HG03159 (cell line): Measurements from ENCODE around the gene KLHL13.
"Not testable (repeated sequence)": the region's sequence is repeated elsewhere in the genome, so short reads cannot be mapped to it uniquely, and the experiment has no call there.

Experiments
- ATAC-seq: cut with Tn5 transposase; IDR thresholded peaks from one replicate; pipeline ENCODE4 v1.9.1; 2021; ENCODE audit warnings: mild to moderate bottlenecking, moderate library complexity; ENCODE audit not compliant: unreplicated experiment

Gene KLHL13

DNA sequence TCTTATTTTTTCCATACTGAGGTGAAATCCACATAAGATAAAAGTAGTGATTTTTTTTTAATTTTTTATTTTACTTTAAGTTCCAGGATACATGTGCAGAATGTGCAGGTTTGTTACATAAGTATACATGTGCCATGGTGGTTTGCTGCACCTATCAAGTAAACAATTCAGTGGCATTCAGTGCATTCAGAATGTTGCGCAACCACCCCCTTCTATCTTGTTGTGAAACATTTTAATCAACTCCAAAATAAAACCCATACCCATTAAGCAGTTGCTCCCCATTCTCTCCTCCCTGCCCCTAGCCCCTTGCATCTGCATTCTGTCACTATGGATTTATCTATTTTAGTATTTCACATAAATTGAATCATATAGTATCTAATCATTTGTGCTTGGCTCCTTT is 121.2 kb downstream of the KLHL13 start:
- no peak for ATAC-seq

DNA sequence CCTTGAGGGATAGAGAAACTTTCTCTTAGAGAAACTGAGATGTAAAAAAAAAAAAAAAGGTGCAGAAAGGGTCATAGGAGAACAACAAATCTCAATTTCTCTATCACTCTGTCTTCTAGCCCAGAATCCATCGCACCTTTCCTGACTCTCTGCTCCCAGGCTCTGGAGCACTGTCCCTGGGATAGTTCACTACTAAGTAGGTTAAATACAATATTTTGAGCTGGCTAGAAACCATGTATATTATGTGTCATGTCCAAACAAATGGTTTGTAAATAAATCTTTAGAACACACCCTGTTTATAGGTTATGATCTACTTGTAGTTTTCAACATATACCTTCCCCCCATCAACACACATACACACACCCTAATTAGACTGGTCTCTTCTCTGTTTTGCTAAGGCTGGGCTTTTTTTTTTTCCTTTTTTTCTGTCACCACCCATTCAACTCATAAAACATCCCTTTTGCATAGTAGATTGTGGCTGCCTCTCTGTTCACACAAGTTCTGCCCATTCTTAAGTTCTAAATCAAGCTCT is 124.4 kb downstream of the KLHL13 start:
- no peak for ATAC-seq

DNA sequence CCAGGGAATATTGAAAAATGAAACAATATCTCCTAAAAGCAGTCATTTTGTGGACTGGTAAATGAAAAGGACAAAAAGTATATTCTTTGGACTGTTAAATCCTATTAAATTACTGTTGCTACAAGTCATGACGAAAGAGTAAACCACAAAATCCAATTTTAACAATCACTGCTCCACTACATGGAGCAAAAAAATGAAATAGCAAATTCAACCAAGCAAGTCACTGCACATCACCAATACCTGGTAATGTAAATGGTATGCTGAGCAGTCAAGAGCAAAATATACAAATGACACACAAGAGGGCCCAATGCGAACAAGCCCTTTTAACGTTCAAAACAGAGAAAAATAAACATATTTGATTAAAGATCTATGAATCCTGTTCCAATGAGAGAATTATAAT is 126.2 kb downstream of the KLHL13 start:
- no peak for ATAC-seq

DNA sequence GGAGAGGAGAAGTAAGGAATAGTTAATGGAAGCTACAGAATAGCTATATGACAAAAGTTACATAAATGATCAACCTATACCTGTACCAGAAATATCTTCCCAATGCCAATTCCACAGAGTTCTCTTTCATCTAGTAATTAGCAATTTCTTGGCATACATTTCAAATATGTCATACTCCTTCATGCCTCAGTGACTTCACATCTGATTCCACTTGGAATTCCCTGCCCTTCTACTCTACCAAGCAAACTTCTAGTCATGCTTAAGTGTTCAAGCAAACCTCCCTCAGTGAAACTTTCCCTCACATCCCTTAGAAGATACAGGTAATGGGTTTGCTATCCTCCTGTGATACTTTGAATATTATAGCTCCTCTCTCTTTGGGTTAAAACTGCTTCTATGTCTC is 127.1 kb downstream of the KLHL13 start:
- no peak for ATAC-seq

DNA sequence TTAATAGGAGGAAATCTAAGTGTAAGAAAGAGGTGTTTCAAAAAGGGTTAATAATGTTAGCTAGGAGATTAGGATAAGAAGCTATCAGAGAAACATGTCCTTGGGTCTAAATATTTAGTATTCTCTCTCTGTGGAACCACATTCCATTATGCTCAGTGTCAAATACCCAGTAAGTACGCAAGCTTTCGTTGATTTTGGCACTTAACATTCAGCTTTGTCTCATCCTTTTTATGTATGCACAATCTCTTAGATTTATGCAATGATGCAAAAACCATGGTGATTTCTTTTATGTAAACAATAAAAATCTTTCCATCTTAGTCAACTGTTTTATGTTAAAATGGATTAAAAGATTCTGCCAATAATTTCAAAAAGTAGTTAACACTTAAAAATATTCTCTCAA is 129.2 kb downstream of the KLHL13 start:
- ATAC-seq = no peak

DNA sequence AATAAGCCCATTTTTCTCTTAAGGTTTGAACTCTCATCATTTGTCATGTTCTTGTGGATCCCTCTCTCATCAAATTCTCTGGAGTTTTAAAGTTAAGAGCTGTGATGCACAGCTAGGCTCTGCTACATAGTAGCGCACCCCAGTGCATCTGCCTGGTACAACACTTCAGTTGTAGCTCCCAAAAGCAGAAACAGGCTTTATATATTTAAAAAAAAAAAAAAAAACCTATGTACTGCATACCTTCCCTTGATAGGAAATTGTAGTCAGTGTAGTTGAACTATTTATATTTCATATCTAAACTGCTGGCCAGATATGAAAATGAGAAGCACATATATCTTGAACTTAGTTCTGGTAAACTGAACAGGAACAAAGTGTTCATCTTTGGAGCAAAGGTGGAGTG is 131.4 kb downstream of the KLHL13 start:
- ATAC-seq = no peak

DNA sequence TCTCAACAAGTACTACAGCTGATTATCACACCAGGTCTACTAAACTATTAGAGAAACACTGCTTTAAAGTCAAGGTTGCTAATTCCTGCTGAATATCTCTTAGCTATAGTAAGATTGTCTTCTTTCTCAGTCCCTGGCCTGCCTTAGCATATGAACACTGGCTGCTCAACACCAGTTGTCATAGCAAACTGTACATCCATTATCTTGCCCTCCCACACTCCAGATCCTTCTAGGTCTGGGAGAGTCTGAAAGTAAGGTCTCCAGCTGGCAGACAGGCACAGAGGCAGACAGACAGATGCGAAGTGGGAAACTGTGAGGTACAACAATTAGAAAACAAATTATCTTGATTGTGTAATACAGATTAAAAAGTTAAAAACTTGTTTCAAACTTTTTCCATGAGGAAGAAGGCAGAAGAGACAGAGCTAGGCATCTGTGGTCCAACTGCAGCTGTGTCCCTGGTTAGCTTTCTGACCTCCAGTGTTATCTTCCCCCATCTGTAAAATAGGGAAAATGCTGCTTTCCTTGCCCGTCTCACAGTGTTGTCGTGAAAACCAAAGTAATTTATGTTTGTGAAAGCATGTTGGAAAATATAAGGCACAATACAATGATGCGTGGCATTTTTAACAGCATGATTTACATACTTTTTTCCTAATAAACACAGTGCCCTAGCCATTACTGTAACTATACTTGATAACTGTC is 133.8 kb downstream of the KLHL13 start:
- ATAC-seq = no peak

DNA sequence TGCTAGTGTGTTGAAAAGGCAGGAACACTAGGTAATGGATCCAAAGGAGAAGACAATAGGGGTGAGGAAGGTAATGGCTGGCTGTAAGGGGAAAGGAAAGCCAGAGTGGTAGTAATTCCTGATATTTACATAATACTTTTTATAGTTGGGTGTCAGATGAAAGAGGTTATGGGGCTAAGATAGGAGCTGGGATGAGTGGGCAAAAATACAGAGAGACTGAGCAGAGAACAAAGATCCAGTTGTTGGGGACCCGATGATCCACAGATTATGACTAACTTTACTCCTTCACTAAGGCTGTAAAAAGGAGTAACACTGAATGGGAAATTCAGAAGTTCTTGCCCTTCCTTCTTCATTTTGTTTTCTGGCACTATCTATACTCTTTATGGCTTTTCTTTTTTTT is 138.2 kb downstream of the KLHL13 start:
- ATAC-seq = no peak

DNA sequence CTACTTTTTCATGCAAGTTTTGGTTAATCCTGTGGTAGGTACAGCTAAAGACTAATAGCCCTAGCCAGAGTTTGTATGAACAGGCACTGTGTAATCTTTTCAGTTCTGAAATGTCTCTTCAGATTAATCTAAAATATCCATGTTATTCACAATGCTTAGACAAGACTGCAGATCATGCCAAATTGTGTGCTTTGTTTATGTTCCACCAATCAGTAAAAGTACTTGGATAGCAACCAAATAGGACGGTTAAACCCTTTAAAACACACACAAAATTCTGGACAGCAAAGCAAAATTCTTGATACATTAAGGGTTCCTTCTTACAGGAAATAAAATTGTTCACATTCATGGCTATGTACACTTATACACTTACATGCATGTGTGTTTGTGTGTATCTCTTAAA is 139.1 kb downstream of the KLHL13 start:
- ATAC-seq = no peak

DNA sequence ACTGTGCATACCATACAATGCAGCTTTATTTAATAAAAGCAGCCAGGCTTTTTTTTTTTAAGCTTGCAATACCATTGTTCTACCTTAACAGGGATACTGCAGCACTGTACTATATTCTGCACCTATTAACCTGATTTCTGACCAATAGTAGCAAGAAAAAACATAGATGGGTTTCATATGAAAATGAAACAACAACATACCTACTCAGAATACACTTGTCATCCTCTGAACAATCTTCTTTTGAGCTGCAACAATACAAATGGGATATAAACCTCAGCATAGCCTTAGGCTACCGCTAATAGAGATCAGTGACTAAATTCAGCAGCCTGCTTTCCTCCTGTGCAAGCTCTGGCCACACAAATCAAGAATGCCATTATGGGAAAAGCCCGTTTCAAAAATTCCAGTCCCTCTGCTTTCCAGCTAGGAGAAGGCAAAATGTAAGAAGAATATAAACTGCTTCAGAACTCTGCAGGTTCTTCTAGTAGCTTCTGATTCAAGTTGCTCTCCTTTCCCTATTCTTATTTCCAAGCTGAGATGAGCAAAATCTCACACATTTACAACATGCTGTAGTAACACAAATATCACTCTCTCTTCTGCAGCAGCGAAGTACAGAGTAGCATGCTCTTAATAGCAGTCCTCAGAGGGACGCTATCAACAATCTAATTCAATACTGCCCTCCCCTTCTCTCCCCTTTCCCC is 143.4 kb downstream of the KLHL13 start:
- no peak for ATAC-seq

DNA sequence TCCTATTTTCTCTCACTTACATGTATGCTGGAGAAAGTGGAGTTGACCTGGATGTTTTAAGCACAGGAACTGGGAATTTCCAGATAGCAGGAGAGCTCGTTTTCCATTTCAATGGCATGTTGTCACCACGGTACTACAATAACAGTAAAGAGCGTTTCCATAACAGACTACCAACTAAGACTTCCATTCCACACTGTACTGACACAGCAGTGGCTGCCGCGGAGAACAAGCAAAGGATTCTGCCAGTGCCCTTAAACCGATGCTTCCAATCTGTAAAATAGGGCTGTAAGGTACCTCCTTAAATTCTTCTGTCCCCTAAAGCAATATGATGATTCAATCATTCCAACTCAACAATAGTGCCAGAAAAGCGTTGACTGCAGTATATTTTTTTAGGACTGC is 143.9 kb downstream of the KLHL13 start:
- ATAC-seq = no peak

DNA sequence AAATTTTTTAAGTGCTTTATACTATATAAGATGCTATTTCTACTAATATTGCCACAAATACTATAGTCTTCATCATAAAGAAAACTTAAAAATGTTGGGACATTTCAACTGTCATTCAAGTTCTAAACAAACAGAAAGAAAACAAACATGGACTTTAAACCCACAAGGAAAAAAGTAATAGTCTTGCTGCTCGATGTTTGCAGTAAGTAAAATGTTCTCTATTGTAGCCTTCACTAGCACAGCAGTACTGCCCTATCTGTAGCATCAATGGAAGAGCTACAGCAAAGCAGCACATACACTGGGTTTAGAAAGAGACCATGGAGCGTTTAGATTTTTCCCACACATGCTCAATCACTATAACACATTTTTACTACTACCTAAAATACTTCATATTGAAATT is 146.8 kb downstream of the KLHL13 start:
- ATAC-seq = no peak

DNA sequence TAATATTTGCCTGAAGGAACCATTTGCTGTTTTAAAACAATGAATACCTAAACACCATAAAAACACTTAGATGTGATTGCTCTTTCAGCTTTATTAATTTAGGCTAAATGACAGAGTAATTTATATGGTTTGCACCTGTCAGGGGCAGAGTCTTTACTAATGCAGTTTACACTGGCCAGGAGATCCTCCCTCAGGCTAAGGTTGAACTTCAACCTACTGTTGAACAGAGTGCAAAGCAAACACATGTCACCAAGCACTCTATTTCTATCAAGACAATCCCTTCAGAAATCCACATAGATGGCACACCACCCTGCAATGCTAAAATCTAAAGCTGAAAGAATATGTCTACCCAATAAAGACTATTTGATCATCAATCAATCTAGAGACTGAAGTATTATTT is 147.3 kb downstream of the KLHL13 start:
- ATAC-seq = no peak

DNA sequence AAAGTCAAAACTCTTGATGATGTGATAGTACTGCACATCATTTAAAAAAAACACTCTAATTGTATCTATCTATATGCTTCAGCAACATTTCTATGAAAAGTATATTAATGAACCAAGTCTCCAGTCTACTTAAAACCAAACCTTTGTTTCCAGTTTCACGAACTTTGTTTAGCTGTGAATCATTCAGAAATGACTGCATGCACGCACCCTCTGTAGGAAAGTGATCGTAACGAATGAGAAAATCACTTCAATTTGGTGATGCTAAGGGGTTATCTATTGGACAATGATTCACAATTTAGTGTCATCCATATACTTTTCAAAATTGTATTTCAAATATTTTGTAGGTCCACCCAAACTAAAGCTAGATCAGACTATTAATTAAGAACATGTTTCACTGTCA is 157.6 kb downstream of the KLHL13 start:
- ATAC-seq = no peak

DNA sequence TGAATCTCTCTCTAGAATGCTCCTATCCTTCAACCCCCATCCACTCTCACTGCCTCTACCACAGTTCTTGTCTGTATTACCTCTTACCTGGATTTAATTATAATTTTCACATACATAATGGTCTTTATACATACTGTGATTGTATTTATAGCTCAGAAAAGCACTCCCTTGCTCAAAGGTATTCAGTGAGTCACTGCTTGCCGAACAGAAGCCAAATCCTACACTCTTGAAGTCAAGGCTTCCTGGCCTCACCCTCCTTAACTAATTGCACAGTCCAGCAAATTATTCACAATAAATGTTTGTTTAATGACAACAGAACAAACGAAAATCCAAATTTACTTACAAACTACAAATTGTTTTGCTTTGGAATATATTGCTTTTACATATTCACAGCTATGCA is 159.5 kb downstream of the KLHL13 start:
- no peak for ATAC-seq

DNA sequence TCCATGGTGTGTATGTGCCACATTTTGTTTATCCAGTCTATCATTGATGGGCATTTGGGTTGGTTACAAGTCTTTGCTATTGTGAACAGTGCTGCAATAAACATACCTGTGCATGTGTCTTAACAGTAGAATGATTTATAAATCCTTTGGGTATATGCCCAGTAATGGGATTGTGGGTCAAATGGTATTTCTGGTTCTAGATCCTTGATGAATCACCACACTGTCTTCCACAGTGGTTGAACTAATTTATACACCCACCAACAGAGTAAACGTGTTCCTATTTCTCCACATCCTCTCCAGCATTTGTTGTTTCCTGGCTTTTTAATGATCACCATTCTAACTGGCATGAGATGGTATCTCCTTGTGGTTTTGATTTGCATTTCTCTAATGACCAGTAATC is 177.3 kb downstream of the KLHL13 start:
- ATAC-seq = not testable (repeated sequence)

DNA sequence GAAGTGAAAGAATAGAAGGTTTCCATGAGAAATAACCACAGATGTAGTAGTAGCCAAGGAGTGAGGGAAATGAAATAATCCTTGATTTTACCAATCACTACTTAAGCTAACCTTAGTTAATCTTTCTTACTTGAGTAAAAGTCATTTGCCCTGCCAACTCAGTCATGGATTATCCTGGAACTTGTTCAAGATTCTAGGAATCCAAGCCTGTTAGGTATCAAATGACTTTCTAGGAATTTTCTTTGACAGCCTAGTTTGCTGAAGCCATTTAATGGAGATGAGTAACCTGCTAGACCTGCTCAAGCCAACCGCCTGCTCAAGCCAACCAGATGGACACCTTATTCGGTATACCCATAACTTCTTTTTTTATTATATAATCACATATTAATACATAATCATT is 180.5 kb downstream of the KLHL13 start:
- no peak for ATAC-seq

DNA sequence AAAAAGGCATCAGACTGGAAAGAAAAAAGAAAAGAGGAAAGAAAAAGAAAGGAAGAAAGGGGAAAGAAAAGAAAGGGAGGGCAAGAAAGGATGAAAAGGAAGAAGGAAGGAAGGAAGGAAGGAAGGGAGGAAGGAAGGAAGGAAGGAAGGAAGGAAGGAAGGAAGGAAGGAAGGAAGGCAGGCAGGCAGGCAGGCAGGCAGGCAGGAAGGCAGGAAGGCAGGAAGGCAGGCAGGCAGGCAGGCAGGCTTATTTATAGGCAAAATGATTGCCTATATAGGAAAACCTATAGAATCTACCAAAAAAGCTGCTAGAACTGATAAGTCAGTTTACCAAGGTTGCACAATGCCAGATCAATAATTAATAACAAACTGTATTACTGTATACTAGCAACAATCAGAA is 186.5 kb downstream of the KLHL13 start:
- ATAC-seq = not testable (repeated sequence)

DNA sequence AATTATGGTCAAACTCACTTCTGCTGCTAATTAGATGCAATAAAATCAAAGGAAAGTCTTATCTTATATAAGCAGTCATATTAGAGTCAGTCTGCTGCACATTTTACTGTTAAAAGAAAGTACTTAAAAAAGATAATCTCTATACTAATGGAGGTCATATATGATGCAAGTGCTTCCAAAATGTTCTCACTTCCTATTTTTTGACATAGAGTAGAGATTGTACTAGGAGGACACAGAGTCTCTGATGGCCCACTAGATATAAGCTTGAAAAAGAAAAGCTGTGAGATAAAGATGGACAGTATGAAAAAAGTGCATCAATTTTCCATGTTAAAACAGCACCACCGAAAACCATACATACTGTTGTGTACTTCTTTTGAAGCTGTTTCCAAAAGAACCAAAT is 196.9 kb downstream of the KLHL13 start:
- no peak for ATAC-seq

DNA sequence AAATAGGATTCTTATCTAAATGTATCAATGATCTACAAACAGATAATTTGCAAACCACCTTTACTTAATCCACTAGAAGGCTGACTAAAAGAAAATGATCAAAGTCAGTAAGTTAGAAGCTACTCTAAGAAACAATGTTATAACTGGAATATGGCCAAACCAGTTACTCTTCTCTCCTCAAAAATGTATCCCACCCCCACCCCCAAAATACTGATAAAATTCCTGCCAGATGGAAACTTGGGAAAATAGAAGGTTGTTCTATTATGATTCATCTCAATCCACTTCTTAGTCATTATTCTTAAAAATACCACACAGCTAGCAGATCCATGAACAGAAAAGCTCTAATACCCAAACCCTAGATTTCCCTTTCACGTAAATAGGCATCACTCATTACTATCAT is 206.4 kb downstream of the KLHL13 start:
- ATAC-seq = no peak

DNA sequence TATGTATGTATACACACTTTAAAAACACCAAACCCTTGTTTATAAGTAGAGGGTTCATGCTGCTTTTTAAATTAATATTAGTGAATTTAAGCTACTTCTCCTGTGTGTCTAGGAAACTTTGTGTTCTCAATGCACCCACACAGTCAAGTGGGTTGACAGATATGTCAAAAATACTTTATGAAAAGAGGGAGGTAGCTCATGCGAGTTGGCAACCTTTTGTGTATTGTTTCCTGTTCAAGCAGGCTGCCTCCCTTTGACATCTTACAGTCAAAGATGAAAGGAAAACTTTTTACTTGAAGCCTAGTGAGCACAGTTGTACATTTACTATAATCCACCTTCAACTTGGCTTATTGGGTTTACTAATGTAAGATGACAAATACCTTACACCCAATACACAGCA is 218.4 kb downstream of the KLHL13 start:
- no peak for ATAC-seq

DNA sequence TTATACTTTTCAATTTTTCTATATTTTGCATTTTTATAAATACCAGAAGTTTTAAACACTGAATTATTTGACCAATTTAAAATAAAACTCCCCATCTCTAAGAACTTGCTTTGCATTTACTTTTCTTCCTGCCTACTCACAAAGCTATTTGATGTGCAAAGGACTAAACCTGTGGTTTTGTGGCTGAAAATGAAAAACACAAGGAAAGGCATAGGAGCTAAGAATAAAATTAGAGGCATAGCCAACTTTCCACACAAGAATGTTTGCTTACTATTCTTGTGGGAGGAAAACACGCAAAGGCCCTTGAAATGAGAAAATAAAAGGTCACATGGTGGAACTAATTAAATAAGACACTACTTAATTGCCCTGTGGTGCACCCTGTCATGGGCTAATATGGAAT is 221.2 kb downstream of the KLHL13 start:
- no peak for ATAC-seq

DNA sequence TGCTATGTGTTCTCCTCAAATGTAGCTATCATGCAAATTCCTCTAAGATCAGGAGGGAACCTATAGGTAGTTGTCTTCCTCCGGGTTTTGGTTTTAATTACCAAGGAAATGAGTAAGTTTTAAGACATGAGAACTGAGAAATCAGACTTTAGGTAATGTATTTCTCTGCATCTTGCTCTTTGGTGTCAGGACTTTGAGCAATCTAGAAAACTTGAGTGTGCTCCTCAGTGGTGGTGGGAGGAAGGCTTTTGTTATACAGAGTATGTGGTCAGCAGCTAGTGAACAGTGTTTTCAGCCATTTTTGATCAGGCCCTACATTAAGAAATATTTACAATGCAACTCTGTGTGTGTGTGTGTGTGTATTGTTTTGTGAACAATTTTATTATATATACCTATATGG is 224.1 kb downstream of the KLHL13 start:
- ATAC-seq = no peak
